HepG2 (cell line): ENCODE data around the gene CLASP1. TPM values are rescaled to one million over a fixed set of nuclear protein-coding genes. Genes with fewer than 3 reads are reported as not detected.

Experiments
- CHD2 ChIP-seq: IDR thresholded peaks from 2 replicates; pipeline ENCODE4 v1.6.1; 2011; ENCODE audit warnings: low read depth, low read length, improper control_type of control experiment
- HNRNPK ChIP-seq: fragments of 200-400 bp; formaldehyde crosslinking; IDR thresholded peaks from 2 replicates; pipeline ENCODE4 v1.6.1; 2018; ENCODE audit warnings: low read length, low read depth, moderate library complexity, mild to moderate bottlenecking; ENCODE audit not compliant: poor library complexity, severe bottlenecking
- KDM4B ChIP-seq: sonication (generic); formaldehyde crosslinking; IDR thresholded peaks from 2 replicates; pipeline ENCODE4 v1.4.0; 2020; ENCODE audit warnings: missing genetic modification reagents
- LRRFIP1 ChIP-seq: sonication (generic); formaldehyde crosslinking; conservative IDR thresholded peaks from 2 replicates; pipeline ENCODE4 v1.4.0; 2020; ENCODE audit warnings: missing genetic modification reagents
- NFE2L2 ChIP-seq: fragments of 150-350 bp; IDR thresholded peaks from 2 replicates; pipeline ENCODE4 v1.6.1; 2014; ENCODE audit warnings: low read length
- SRY ChIP-seq: sonication (generic); formaldehyde crosslinking; IDR thresholded peaks from 2 replicates; pipeline ENCODE4 v1.8.0; 2022; ENCODE audit warnings: mild to moderate bottlenecking, missing genetic modification reagents
- SYNCRIP ChIP-seq: fragments of 200-400 bp; formaldehyde crosslinking; IDR thresholded peaks from 2 replicates; pipeline ENCODE4 v1.6.1; 2018; ENCODE audit warnings: mild to moderate bottlenecking, low read depth, low read length; ENCODE audit not compliant: insufficient read depth
- ZBTB7B ChIP-seq: sonication (generic); formaldehyde crosslinking; IDR thresholded peaks from 2 replicates; pipeline ENCODE4 v1.4.0; 2020; ENCODE audit warnings: missing genetic modification reagents
- ZNF253 ChIP-seq: sonication (generic); formaldehyde crosslinking; IDR thresholded peaks from 2 replicates; pipeline ENCODE4 v1.8.0; 2022; ENCODE audit warnings: mild to moderate bottlenecking, missing genetic modification reagents, borderline replicate concordance
- ZNF558 ChIP-seq: sonication (generic); formaldehyde crosslinking; IDR thresholded peaks from 2 replicates; pipeline ENCODE4 v1.9.0; 2022; ENCODE audit warnings: mild to moderate bottlenecking, missing genetic modification reagents, borderline replicate concordance
- ZNF577 ChIP-seq: sonication (generic); formaldehyde crosslinking; IDR thresholded peaks from 2 replicates; pipeline ENCODE4 v1.4.0; 2020; ENCODE audit warnings: mild to moderate bottlenecking, low read depth, missing genetic modification reagents, borderline replicate concordance
- ZNF747 ChIP-seq: sonication (generic); formaldehyde crosslinking; IDR thresholded peaks from 2 replicates; pipeline ENCODE4 v1.8.1; 2023; ENCODE audit warnings: missing genetic modification reagents, mild to moderate bottlenecking, borderline replicate concordance
- polyA plus RNA-seq, 8 experiments: library from polyadenylated mRNA; depleted of rRNA in 3 of 8; stranded (reverse) in 7 of 8; unstranded in 1 of 8; fragments of >200 nt; fragmentation: Illumina TruSeq in 4 of 8; extraction: Trizol in 4 of 8; gene quantifications; 2 replicates each; pipeline versions ENCODE4 v1.2.1 to v1.2.3, GENCODE V29; 2011 to 2016; ENCODE audit warnings: low read depth in 4 of 8, missing spikeins in 1 of 8, mixed read lengths in 1 of 8; ENCODE audit not compliant: insufficient read depth in 1 of 8
- total RNA-seq, 5 experiments: library from RNA; depleted of rRNA; stranded (reverse); fragments of >200 nt; fragmentation: Illumina TruSeq; extraction: Trizol; gene quantifications; 2 replicates each; pipeline ENCODE4 v1.2.3, GENCODE V29; 2016; ENCODE audit warnings: low read depth in 1 of 5
- TF ChIP-seq, protein P1 (sequence below): sonication (generic); formaldehyde crosslinking; IDR thresholded peaks from 2 replicates; pipeline ENCODE4 v1.5.1; 2020; ENCODE audit warnings: mild to moderate bottlenecking, missing genetic modification reagents, borderline replicate concordance
- TF ChIP-seq, protein P2 (sequence below): sonication (generic); formaldehyde crosslinking; IDR thresholded peaks from 2 replicates; pipeline ENCODE4 v1.5.1; 2020; ENCODE audit warnings: missing genetic modification reagents, mild to moderate bottlenecking, borderline replicate concordance
- TF ChIP-seq, protein P3 (sequence below): sonication (generic); formaldehyde crosslinking; IDR thresholded peaks from 2 replicates; pipeline ENCODE4 v1.5.1; 2020; ENCODE audit warnings: mild to moderate bottlenecking, missing genetic modification reagents, moderate library complexity

CLASP1 gene
- total and polyA plus RNA-seq, 2 of the 13 experiments (the other 11 are each of a cell fraction or from before 2014, with no cell fraction given): 11.7 to 47.9 TPM

- TF ChIP-seq, protein P1, sequence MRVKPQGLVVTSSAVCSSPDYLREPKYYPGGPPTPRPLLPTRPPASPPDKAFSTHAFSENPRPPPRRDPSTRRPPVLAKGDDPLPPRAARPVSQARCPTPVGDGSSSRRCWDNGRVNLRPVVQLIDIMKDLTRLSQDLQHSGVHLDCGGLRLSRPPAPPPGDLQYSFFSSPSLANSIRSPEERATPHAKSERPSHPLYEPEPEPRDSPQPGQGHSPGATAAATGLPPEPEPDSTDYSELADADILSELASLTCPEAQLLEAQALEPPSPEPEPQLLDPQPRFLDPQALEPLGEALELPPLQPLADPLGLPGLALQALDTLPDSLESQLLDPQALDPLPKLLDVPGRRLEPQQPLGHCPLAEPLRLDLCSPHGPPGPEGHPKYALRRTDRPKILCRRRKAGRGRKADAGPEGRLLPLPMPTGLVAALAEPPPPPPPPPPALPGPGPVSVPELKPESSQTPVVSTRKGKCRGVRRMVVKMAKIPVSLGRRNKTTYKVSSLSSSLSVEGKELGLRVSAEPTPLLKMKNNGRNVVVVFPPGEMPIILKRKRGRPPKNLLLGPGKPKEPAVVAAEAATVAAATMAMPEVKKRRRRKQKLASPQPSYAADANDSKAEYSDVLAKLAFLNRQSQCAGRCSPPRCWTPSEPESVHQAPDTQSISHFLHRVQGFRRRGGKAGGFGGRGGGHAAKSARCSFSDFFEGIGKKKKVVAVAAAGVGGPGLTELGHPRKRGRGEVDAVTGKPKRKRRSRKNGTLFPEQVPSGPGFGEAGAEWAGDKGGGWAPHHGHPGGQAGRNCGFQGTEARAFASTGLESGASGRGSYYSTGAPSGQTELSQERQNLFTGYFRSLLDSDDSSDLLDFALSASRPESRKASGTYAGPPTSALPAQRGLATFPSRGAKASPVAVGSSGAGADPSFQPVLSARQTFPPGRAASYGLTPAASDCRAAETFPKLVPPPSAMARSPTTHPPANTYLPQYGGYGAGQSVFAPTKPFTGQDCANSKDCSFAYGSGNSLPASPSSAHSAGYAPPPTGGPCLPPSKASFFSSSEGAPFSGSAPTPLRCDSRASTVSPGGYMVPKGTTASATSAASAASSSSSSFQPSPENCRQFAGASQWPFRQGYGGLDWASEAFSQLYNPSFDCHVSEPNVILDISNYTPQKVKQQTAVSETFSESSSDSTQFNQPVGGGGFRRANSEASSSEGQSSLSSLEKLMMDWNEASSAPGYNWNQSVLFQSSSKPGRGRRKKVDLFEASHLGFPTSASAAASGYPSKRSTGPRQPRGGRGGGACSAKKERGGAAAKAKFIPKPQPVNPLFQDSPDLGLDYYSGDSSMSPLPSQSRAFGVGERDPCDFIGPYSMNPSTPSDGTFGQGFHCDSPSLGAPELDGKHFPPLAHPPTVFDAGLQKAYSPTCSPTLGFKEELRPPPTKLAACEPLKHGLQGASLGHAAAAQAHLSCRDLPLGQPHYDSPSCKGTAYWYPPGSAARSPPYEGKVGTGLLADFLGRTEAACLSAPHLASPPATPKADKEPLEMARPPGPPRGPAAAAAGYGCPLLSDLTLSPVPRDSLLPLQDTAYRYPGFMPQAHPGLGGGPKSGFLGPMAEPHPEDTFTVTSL (CRISPR knock-in tag): no peak
- TF ChIP-seq, protein P2, sequence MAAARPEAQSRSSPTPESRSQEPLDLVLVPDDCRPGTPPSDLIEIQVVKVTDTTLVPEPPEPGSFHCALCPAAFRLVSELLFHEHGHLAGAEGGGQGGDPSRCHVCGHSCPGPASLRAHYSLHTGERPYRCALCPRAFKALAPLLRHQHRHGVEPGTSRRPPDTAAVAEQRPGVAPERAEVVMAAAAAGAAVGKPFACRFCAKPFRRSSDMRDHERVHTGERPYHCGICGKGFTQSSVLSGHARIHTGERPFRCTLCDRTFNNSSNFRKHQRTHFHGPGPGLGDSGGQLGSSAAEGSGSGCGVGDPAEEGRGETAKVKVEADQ (CRISPR knock-in tag): no peak
- TF ChIP-seq SRY (CRISPR knock-in tag) (peak; percentile 38; the same call in 1 of the 2 replicates), HNRNPK (peak; percentile 90), CHD2 (0 out of 2 replicates have a peak, but pooled peaks have one; percentile 39), KDM4B (CRISPR knock-in tag) (peak; percentile 75), ZNF558 (CRISPR knock-in tag) (no peak), LRRFIP1 (CRISPR knock-in tag) (0 out of 2 replicates have a peak, but pooled peaks have one; percentile 41), NFE2L2 (no peak), ZBTB7B (peak; percentile 86), ZNF577 (CRISPR knock-in tag) (no peak), SYNCRIP (no peak), ZNF253 (no peak), ZNF747 (peak; percentile 19; the same call in 1 of the 2 replicates)
- TF ChIP-seq, protein P3, sequence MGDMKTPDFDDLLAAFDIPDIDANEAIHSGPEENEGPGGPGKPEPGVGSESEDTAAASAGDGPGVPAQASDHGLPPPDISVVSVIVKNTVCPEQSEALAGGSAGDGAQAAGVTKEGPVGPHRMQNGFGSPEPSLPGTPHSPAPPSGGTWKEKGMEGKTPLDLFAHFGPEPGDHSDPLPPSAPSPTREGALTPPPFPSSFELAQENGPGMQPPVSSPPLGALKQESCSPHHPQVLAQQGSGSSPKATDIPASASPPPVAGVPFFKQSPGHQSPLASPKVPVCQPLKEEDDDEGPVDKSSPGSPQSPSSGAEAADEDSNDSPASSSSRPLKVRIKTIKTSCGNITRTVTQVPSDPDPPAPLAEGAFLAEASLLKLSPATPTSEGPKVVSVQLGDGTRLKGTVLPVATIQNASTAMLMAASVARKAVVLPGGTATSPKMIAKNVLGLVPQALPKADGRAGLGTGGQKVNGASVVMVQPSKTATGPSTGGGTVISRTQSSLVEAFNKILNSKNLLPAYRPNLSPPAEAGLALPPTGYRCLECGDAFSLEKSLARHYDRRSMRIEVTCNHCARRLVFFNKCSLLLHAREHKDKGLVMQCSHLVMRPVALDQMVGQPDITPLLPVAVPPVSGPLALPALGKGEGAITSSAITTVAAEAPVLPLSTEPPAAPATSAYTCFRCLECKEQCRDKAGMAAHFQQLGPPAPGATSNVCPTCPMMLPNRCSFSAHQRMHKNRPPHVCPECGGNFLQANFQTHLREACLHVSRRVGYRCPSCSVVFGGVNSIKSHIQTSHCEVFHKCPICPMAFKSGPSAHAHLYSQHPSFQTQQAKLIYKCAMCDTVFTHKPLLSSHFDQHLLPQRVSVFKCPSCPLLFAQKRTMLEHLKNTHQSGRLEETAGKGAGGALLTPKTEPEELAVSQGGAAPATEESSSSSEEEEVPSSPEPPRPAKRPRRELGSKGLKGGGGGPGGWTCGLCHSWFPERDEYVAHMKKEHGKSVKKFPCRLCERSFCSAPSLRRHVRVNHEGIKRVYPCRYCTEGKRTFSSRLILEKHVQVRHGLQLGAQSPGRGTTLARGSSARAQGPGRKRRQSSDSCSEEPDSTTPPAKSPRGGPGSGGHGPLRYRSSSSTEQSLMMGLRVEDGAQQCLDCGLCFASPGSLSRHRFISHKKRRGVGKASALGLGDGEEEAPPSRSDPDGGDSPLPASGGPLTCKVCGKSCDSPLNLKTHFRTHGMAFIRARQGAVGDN: peak; percentile 94
Observed at GRCh38 chr2:121530212-121530705, 119.0 kb downstream of the CLASP1 start (continued).
